Keratinocyte (primary cell): Measurements from ENCODE around the gene OR7G2. TPM values are rescaled to one million over a fixed set of nuclear protein-coding genes. Genes with fewer than 3 reads are reported as not detected.

Source experiments
- DNase-seq: peaks from one replicate; pipeline ENCODE4 v3.0.0-alpha.2; 2011; ENCODE audit warnings: low read depth, missing footprints, low spot score
- FAIRE-seq: peaks from 2 replicates; lab custom pipeline; 2011; peaks lifted over from hg19 to GRCh38; lab: Jason Lieb, UNC
- H2AFZ ChIP-seq: 2 replicates; pipeline ENCODE4 v1.6.0; 2012; ENCODE audit warnings: low read length, control low read depth, inconsistent platforms; ENCODE audit not compliant: control insufficient read depth
- H3K27ac ChIP-seq: 2 replicates; pipeline ENCODE4 v1.5.1; 2011; ENCODE audit warnings: low read length; ENCODE audit not compliant: control insufficient read depth, insufficient read depth
- H3K27me3 ChIP-seq: 3 replicates; pipeline ENCODE4 v1.6.0; 2011; ENCODE audit warnings: low read length; ENCODE audit not compliant: control insufficient read depth, insufficient read depth; ENCODE audit errors: extremely low read depth
- H3K36me3 ChIP-seq, 2 experiments: 2 replicates in 1 of 2; 3 replicates in 1 of 2; pipeline ENCODE4 v1.5.1; 2011; ENCODE audit warnings: low read length in 2 of 2, mild to moderate bottlenecking in 1 of 2; ENCODE audit not compliant: control insufficient read depth in 2 of 2, insufficient read depth in 2 of 2; ENCODE audit errors: extremely low read depth in 1 of 2
- H3K4me1 ChIP-seq: 3 replicates; pipeline ENCODE4 v1.5.1; 2011; ENCODE audit warnings: low read length; ENCODE audit not compliant: control insufficient read depth, insufficient read depth; ENCODE audit errors: extremely low read depth
- H3K4me2 ChIP-seq: 3 replicates; pipeline ENCODE4 v1.6.0; 2011; ENCODE audit warnings: low read depth, low read length; ENCODE audit not compliant: control insufficient read depth, insufficient read depth; ENCODE audit errors: extremely low read depth
- H3K4me3 ChIP-seq, 3 experiments: fragments of 200-600 bp in 1 of 3; sonication (generic) in 1 of 3; 2 replicates in 2 of 3; 3 replicates in 1 of 3; pipeline ENCODE4 v1.5.1; 2011 to 2016; ENCODE audit warnings: low read length in 3 of 3, mild to moderate bottlenecking in 3 of 3, control low read depth in 2 of 3, inconsistent platforms in 1 of 3, low read depth in 1 of 3, mixed read lengths in 1 of 3, mixed run types in 1 of 3, moderate library complexity in 1 of 3; ENCODE audit not compliant: control insufficient read depth in 2 of 3, insufficient read depth in 2 of 3; ENCODE audit errors: extremely low read depth in 1 of 3
- H3K79me2 ChIP-seq: 2 replicates; pipeline ENCODE4 v1.6.0; 2012; ENCODE audit warnings: low read length; ENCODE audit not compliant: control insufficient read depth, insufficient read depth
- H3K9ac ChIP-seq: 3 replicates; pipeline ENCODE4 v1.6.0; 2011; ENCODE audit warnings: low read length; ENCODE audit not compliant: control insufficient read depth, insufficient read depth; ENCODE audit errors: extremely low read depth
- H3K9me1 ChIP-seq: 3 replicates; pipeline ENCODE4 v1.6.0; 2011; ENCODE audit warnings: low read length; ENCODE audit not compliant: control insufficient read depth, insufficient read depth; ENCODE audit errors: extremely low read depth
- H3K9me3 ChIP-seq: 2 replicates; pipeline ENCODE4 v1.5.1; 2012; ENCODE audit warnings: low read depth, low read length; ENCODE audit not compliant: control insufficient read depth
- H4K20me1 ChIP-seq: 3 replicates; pipeline ENCODE4 v1.6.0; 2011; ENCODE audit warnings: low read length; ENCODE audit not compliant: control insufficient read depth, insufficient read depth; ENCODE audit errors: extremely low read depth
- CTCF ChIP-seq, 3 experiments: IDR thresholded peaks in 1 of 3; conservative IDR thresholded peaks in 1 of 3; optimal IDR thresholded peaks in 1 of 3; 2 replicates in 2 of 3; 3 replicates in 1 of 3; pipeline versions ENCODE3 to v1.5.1; 2011; ENCODE audit warnings: low read length in 3 of 3, mild to moderate bottlenecking in 3 of 3, moderate library complexity in 2 of 3, control low read depth in 1 of 3, inconsistent platforms in 1 of 3; ENCODE audit not compliant: insufficient read depth in 2 of 3; ENCODE audit errors: extremely low read depth in 1 of 3
- EZH2 ChIP-seq: IDR thresholded peaks from one replicate; pipeline ENCODE4 v1.6.1; 2012; ENCODE audit warnings: inconsistent platforms, mild to moderate bottlenecking, low read length, moderate library complexity
- dilution Hi-C: fragments of 300-500 bp; cut with MboI; formaldehyde crosslinking; loops from one replicate; pipeline ENCODE4 v1.7.0; 2020; ENCODE audit warnings: low sequenced_read_pairs; ENCODE audit not compliant: extremely low pct_ligation_motif_present
- polyA plus RNA-seq, 5 experiments: library from polyadenylated mRNA; depleted of rRNA in 3 of 5; stranded (reverse) in 3 of 5; stranded (forward) in 1 of 5; unstranded in 1 of 5; fragments of >200 nt; gene quantifications; 1 replicate in 1 of 5; 2 replicates in 3 of 5; 3 replicates in 1 of 5; pipeline versions ENCODE4 v1.2.1 to v1.2.3, GENCODE V29; 2011 to 2012; ENCODE audit warnings: missing spikeins in 2 of 5, low read depth in 1 of 5, low replicate concordance in 1 of 5

OR7G2 gene
- polyA plus RNA-seq, 1 donor (not counting 4 experiments of a cell fraction or from before 2014, with no cell fraction given) = not detected

GRCh38 chr19:9126900-9127405, 19.7 kb upstream of the OR7G2 start, which contains the start of gene OR7G3:
OR7G3 (minus strand) TSS chr19:9126950; CDS start chr19:9126950, 0 bp downstream.
- no peaks in the 10 kb centered on the region for H3K36me3 ChIP-seq
- dilution Hi-C loops = no loop called here
- FAIRE-seq = no peak

GRCh38 chr19:9116547-9116946, 9.3 kb upstream of the OR7G2 start:
- no peak overlapping the region for H3K4me2 ChIP-seq
- TF ChIP-seq EZH2 = no peak
- TF ChIP-seq CTCF (optimal IDR thresholded peaks at IDR 0.05 in 1 of 3, IDR thresholded peaks at IDR 0.05 in 1 of 3, conservative IDR thresholded peaks at IDR 0.05 in 1 of 3; ENCODE audit: extremely low read depth in 1 of 3, insufficient read depth in 2 of 3, low read length in 3 of 3) = no peak
- H3K4me1 ChIP-seq = no peaks in the 10 kb centered on the region
- dilution Hi-C loops = no loop called here
- H4K20me1 ChIP-seq = no peaks in the 10 kb centered on the region
- H3K79me2 ChIP-seq = no peaks in the 10 kb centered on the region
- DNase-seq (no peak), FAIRE-seq (no peak)
- no peaks in the 10 kb centered on the region for H3K9me3 ChIP-seq
- no peak overlapping the region for H2AFZ ChIP-seq
- no peak overlapping the region for H3K27ac ChIP-seq
- no peaks in the 10 kb centered on the region for H3K27me3 ChIP-seq
- H3K4me3 ChIP-seq = no peak overlapping the region
- H3K9me1 ChIP-seq = no peaks in the 10 kb centered on the region
- no peak overlapping the region for H3K9ac ChIP-seq
- H3K36me3 ChIP-seq = no peaks in the 10 kb centered on the region

More at GRCh38 chr19:9126900-9127405, 19.7 kb upstream of the OR7G2 start, which contains the start of gene OR7G3:
- no peak within 1 kb of the TSS for H2AFZ ChIP-seq
- DNase-seq = no peak
- TF ChIP-seq CTCF (optimal IDR thresholded peaks at IDR 0.05 in 1 of 3, IDR thresholded peaks at IDR 0.05 in 1 of 3, conservative IDR thresholded peaks at IDR 0.05 in 1 of 3; ENCODE audit: extremely low read depth in 1 of 3, insufficient read depth in 2 of 3, low read length in 3 of 3) (no peak), EZH2 (no peak)
- H3K9ac ChIP-seq = no peak within 1 kb of the TSS
- H3K4me3 ChIP-seq = no peak within 1 kb of the TSS
- H3K27me3 ChIP-seq = no peaks in the 10 kb centered on the region
- H3K27ac ChIP-seq = no peak within 1 kb of the TSS
- no peaks in the 10 kb centered on the region for H3K9me3 ChIP-seq
- no peaks in the 10 kb centered on the region for H4K20me1 ChIP-seq
- H3K4me2 ChIP-seq = no peak within 1 kb of the TSS
- peaks cover 4% of the 10 kb centered on the region for H3K4me1 ChIP-seq
- no peaks in the 10 kb centered on the region for H3K79me2 ChIP-seq
- no peaks in the 10 kb centered on the region for H3K9me1 ChIP-seq
